ENCODE data around the gene TPST1.

TPST1 gene

GRCh38 chr7:66187905-66188304 is 17.2 kb upstream of the TPST1 start:
- no peaks in the 10 kb centered on the region for H3K36me3 ChIP-seq (ENCODE audit: low read depth)
- no peaks in the 10 kb centered on the region for H3K4me1 ChIP-seq (ENCODE audit: insufficient read depth, poor library complexity, severe bottlenecking)
- H3K4me3 ChIP-seq (ENCODE audit: severe bottlenecking), result no peak overlapping the region
- no peak overlapping the region for H3K27ac ChIP-seq (ENCODE audit: poor library complexity, severe bottlenecking)
- DNase-seq (ENCODE audit: low spot score) (no peak), ATAC-seq (ENCODE audit: low read depth) (no peak)
- H3K9me3 ChIP-seq (ENCODE audit: severe bottlenecking), result no peaks in the 10 kb centered on the region
- no peaks in the 10 kb centered on the region for H3K27me3 ChIP-seq (ENCODE audit: insufficient read depth, poor library complexity, severe bottlenecking)
- no peak for TF ChIP-seq CTCF (IDR thresholded peaks at IDR 0.05; ENCODE audit: poor library complexity, severe bottlenecking)

GRCh38 chr7:66188645-66189044 is 16.5 kb upstream of the TPST1 start:
- no peak overlapping the region for H3K27ac ChIP-seq (ENCODE audit: poor library complexity, severe bottlenecking)

GRCh38 chr7:66189695-66190503 is 15.2 kb upstream of the TPST1 start:
- Histone ChIP-seq H3K27ac (ENCODE audit: poor library complexity, severe bottlenecking) (no peak overlapping the region), H3K36me3 (ENCODE audit: low read depth) (no peaks in the 10 kb centered on the region), H3K27me3 (ENCODE audit: insufficient read depth, poor library complexity, severe bottlenecking) (no peaks in the 10 kb centered on the region), H3K4me1 (ENCODE audit: insufficient read depth, poor library complexity, severe bottlenecking) (no peaks in the 10 kb centered on the region), H3K4me3 (ENCODE audit: severe bottlenecking) (no peak overlapping the region), H3K9me3 (ENCODE audit: severe bottlenecking) (no peaks in the 10 kb centered on the region)
- DNase-seq (ENCODE audit: low spot score) (no peak), ATAC-seq (ENCODE audit: low read depth) (no peak; the same call in 2 of the 3 replicates)
- no peak for TF ChIP-seq CTCF (IDR thresholded peaks at IDR 0.05; ENCODE audit: poor library complexity, severe bottlenecking)

More at GRCh38 chr7:66188645-66189044, 16.5 kb upstream of the TPST1 start:
- no peak for TF ChIP-seq CTCF (IDR thresholded peaks at IDR 0.05; ENCODE audit: poor library complexity, severe bottlenecking)
- Histone ChIP-seq H3K4me1 (ENCODE audit: insufficient read depth, poor library complexity, severe bottlenecking) (no peaks in the 10 kb centered on the region), H3K4me3 (ENCODE audit: severe bottlenecking) (no peak overlapping the region), H3K9me3 (ENCODE audit: severe bottlenecking) (no peaks in the 10 kb centered on the region), H3K36me3 (ENCODE audit: low read depth) (no peaks in the 10 kb centered on the region), H3K27me3 (ENCODE audit: insufficient read depth, poor library complexity, severe bottlenecking) (no peaks in the 10 kb centered on the region)
- no peak for DNase-seq (ENCODE audit: low spot score)
- ATAC-seq (ENCODE audit: low read depth), result no peak

DNA sequence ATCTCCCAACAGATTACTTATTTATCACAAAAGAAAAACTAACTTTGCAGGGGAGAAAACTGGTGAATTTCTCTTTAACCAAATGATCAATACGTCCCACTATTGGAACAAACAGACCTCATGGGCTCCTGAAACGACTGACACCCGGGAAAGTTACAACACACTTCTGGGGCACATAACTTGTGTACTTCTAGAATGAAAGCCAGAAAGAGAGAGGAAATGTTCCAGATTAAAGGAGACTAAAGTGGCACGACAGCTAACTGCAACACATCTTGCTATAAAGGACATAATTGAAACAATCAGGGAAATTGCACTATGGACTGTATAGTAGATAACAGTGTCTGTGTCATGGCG is 14.7 kb upstream of the TPST1 start:
- Histone ChIP-seq H3K4me1 (ENCODE audit: insufficient read depth, poor library complexity, severe bottlenecking) (no peaks in the 10 kb centered on the region), H3K27me3 (ENCODE audit: insufficient read depth, poor library complexity, severe bottlenecking) (no peaks in the 10 kb centered on the region), H3K36me3 (ENCODE audit: low read depth) (no peaks in the 10 kb centered on the region), H3K27ac (ENCODE audit: poor library complexity, severe bottlenecking) (no peak overlapping the region), H3K4me3 (ENCODE audit: severe bottlenecking) (no peak overlapping the region), H3K9me3 (ENCODE audit: severe bottlenecking) (no peaks in the 10 kb centered on the region)
- ATAC-seq (ENCODE audit: low read depth) (no peak), DNase-seq (ENCODE audit: low spot score) (no peak)
- TF ChIP-seq CTCF (IDR thresholded peaks at IDR 0.05; ENCODE audit: poor library complexity, severe bottlenecking), result no peak

DNA sequence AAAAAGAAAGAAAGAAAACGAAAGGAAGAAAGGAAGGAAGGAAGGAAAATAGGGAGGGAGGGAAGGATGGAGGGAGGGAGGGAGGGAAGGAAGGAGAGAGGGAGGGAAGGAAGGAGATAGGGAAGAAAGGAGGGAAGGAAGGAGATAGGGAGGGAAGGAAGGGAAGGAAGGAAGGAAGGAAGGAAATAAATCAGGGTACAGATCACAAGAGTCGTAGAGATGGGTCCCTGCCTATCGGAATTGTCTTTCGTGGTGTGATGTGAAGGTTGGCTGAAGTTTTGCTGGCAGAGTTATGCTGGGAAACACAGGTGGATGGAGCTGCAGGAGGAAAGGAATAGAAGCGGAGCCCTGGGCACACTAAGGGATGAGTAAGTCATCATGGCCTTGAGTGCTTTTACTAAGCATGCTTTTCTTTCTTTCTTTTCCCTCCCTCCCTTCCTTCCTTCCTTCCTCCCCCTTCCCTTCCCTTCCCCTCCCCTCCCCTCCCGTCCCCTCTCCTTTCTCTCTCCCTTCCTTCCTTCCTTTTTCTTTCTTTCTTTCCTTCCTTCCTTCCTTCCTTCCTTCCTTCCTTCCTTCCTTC is 11.9 kb upstream of the TPST1 start:
- no peaks in the 10 kb centered on the region for H3K36me3 ChIP-seq (ENCODE audit: low read depth)
- no peaks in the 10 kb centered on the region for H3K27me3 ChIP-seq (ENCODE audit: insufficient read depth, poor library complexity, severe bottlenecking)
- no peak overlapping the region for H3K27ac ChIP-seq (ENCODE audit: poor library complexity, severe bottlenecking)
- H3K4me3 ChIP-seq (ENCODE audit: severe bottlenecking), result no peak overlapping the region
- H3K9me3 ChIP-seq (ENCODE audit: severe bottlenecking), result no peaks in the 10 kb centered on the region
- no peak for DNase-seq (ENCODE audit: low spot score)
- no peaks in the 10 kb centered on the region for H3K4me1 ChIP-seq (ENCODE audit: insufficient read depth, poor library complexity, severe bottlenecking)
- ATAC-seq (ENCODE audit: low read depth), result no peak
- TF ChIP-seq CTCF (IDR thresholded peaks at IDR 0.05; ENCODE audit: poor library complexity, severe bottlenecking), result no peak

All from RWPE2 (cell line).